K562 (cell line): ENCODE measurements around the gene PRSS21. TPM values are rescaled to one million over a fixed set of nuclear protein-coding genes. Genes with fewer than 3 reads are reported as not detected.
A peak's percentile ranks its signal among the peaks of the same experiment; 100 is the strongest.

Source experiments
- ARNT ChIP-seq, 2 experiments: fragments of 450-650 bp; IDR thresholded peaks; 2 replicates each; pipeline ENCODE4 v1.6.1; 2016; ENCODE audit warnings: mild to moderate bottlenecking in 1 of 2
- BMI1 ChIP-seq: fragments of 150-350 bp; IDR thresholded peaks from 2 replicates; pipeline ENCODE4 v1.6.1; 2014; ENCODE audit warnings: low read length
- CHD7 ChIP-seq: fragments of 200-600 bp; sonication (generic); IDR thresholded peaks from one replicate; pipeline ENCODE4 v1.6.1; 2012; ENCODE audit warnings: mild to moderate bottlenecking, low read depth, low read length, inconsistent platforms
- CSDE1 ChIP-seq, 2 experiments: fragments of 450-650 bp; IDR thresholded peaks; 2 replicates each; pipeline ENCODE4 v1.6.1; 2016; ENCODE audit warnings: mild to moderate bottlenecking in 1 of 2
- HMGN3 ChIP-seq: IDR thresholded peaks from 2 replicates; pipeline ENCODE4 v1.6.1; 2011; ENCODE audit warnings: borderline replicate concordance, low read depth, mild to moderate bottlenecking, mixed read lengths, low read length; ENCODE audit not compliant: insufficient read length; ENCODE audit errors: extremely low read depth
- IFI16 ChIP-seq: fragments of 250-450 bp; sonication (Bioruptor Pico); IDR thresholded peaks from 2 replicates; pipeline ENCODE4 v2.1.2; 2022; ENCODE audit warnings: mild to moderate bottlenecking, inconsistent platforms
- KDM2B ChIP-seq: fragments of 250-450 bp; sonication (Bioruptor Pico); IDR thresholded peaks from 2 replicates; pipeline ENCODE4 v1.8.0; 2021; ENCODE audit warnings: mild to moderate bottlenecking, moderate library complexity
- RBBP5 ChIP-seq: fragments of 200-600 bp; sonication (generic); IDR thresholded peaks from 2 replicates; pipeline ENCODE4 v1.6.1; 2012; ENCODE audit warnings: borderline replicate concordance, mild to moderate bottlenecking, low read length, control low read depth, inconsistent platforms; ENCODE audit not compliant: insufficient read depth, poor library complexity, severe bottlenecking
- RBM14 ChIP-seq: fragments of 200-400 bp; formaldehyde crosslinking; IDR thresholded peaks from 2 replicates; pipeline ENCODE4 v1.6.1; 2018; ENCODE audit warnings: low read depth, mild to moderate bottlenecking, low read length, moderate library complexity, borderline replicate concordance; ENCODE audit not compliant: insufficient read depth
- TFAM ChIP-seq: fragments of 250-450 bp; sonication (Bioruptor Pico); conservative IDR thresholded peaks from 2 replicates; pipeline ENCODE4 v1.5.0; 2021; ENCODE audit warnings: mild to moderate bottlenecking, moderate library complexity
- THRAP3 ChIP-seq: fragments of 450-650 bp; IDR thresholded peaks from 2 replicates; pipeline ENCODE4 v1.6.1; 2016; ENCODE audit warnings: mild to moderate bottlenecking, inconsistent platforms, borderline replicate concordance
- XRCC3 ChIP-seq: fragments of 450-650 bp; IDR thresholded peaks from 2 replicates; pipeline ENCODE4 v1.6.1; 2017; ENCODE audit warnings: mild to moderate bottlenecking, moderate library complexity
- ZBTB26 ChIP-seq: fragments of 450-650 bp; formaldehyde crosslinking; IDR thresholded peaks from 2 replicates; pipeline ENCODE4 v1.4.0; 2022; ENCODE audit warnings: missing genetic modification characterization
- ZNF384 ChIP-seq: IDR thresholded peaks from 2 replicates; pipeline ENCODE4 v1.6.1; 2012; ENCODE audit warnings: low read depth, low read length, improper control_type of control experiment
- ZNF695 ChIP-seq: fragments of 450-650 bp; formaldehyde crosslinking; IDR thresholded peaks from 2 replicates; pipeline ENCODE4 v1.4.0; 2020; ENCODE audit warnings: mild to moderate bottlenecking, moderate library complexity
- ZSCAN32 ChIP-seq: fragments of 450-650 bp; formaldehyde crosslinking; IDR thresholded peaks from 2 replicates; pipeline ENCODE4 v1.4.0; 2020; ENCODE audit warnings: mild to moderate bottlenecking, moderate library complexity
- polyA plus RNA-seq, 8 experiments: library from polyadenylated mRNA; depleted of rRNA in 4 of 8; stranded (reverse) in 5 of 8; unstranded in 3 of 8; fragments of >200 nt; fragmentation: Nextera tagmentation in 2 of 8; fragmentation: Illumina TruSeq in 1 of 8; extraction: Ambion mirVana in 2 of 8; extraction: Trizol in 1 of 8; gene quantifications; 2 replicates each; pipeline versions ENCODE4 v1.2.1 to v1.2.3, GENCODE V29; 2011 to 2014; ENCODE audit warnings: inconsistent platforms in 1 of 8, missing spikeins in 1 of 8
- total RNA-seq, 7 experiments: library from RNA; depleted of rRNA in 6 of 7; stranded (reverse); fragments of >200 nt in 6 of 7; fragmentation: Illumina TruSeq in 2 of 7; extraction: Trizol in 2 of 7; gene quantifications; 2 replicates each; pipeline versions ENCODE4 v1.2.1 to v1.2.3, GENCODE V29; 2011 to 2021; ENCODE audit warnings: low replicate concordance in 1 of 7

PRSS21 gene
- total and polyA plus RNA-seq, 9 of the 15 experiments (the other 6 are each of a cell fraction or from before 2014, with no cell fraction given): 12.1 to 121 (median 61.3) TPM

- no peak for TF ChIP-seq CHD7
- no peak for TF ChIP-seq XRCC3
- TF ChIP-seq ARNT (IDR thresholded peaks at IDR 0.05): no peak; a peak in 1 of 4 replicates
- no peak for TF ChIP-seq KDM2B (CRISPR knock-in tag)
- peak; percentile 67; the same call in 1 of the 2 replicates for TF ChIP-seq ZSCAN32
- no peak for TF ChIP-seq HMGN3
- peak; percentile 68 for TF ChIP-seq RBBP5
- no peak for TF ChIP-seq CSDE1 (IDR thresholded peaks at IDR 0.05)
- TF ChIP-seq IFI16 (CRISPR knock-in tag): no peak
- no peak for TF ChIP-seq TFAM (CRISPR knock-in tag)
- no peak for TF ChIP-seq RBM14
- TF ChIP-seq BMI1: no peak
- TF ChIP-seq ZNF695: no peak
- TF ChIP-seq ZBTB26 (CRISPR knock-in tag): no peak
- TF ChIP-seq THRAP3: no peak
- TF ChIP-seq ZNF384: no peak
Measured at GRCh38 chr16:2867987-2868789, 51.2 kb downstream of the PRSS21 start (continued).
